PFSK-1 (cell line): ENCODE data around the gene RIT2.

Experiments used
- FOXP2 ChIP-seq: optimal IDR thresholded peaks from 2 replicates; pipeline ENCODE3; 2011; ENCODE audit warnings: borderline replicate concordance, control low read depth, inconsistent platforms; ENCODE audit not compliant: insufficient read depth; ENCODE audit errors: extremely low read length, extremely low read depth
- POLR2AphosphoS5 ChIP-seq: IDR thresholded peaks from 2 replicates; pipeline ENCODE4 v1.6.1; 2012; ENCODE audit warnings: low read depth, mild to moderate bottlenecking, control low read depth, low read length, moderate library complexity
- SIN3A ChIP-seq: IDR thresholded peaks from 2 replicates; pipeline ENCODE4 v1.6.1; 2012; ENCODE audit warnings: mild to moderate bottlenecking, low read length, moderate library complexity, borderline replicate concordance; ENCODE audit not compliant: insufficient read depth
- TAF1 ChIP-seq: IDR thresholded peaks from 2 replicates; pipeline ENCODE4 v1.6.1; 2012; ENCODE audit warnings: low read length, control low read depth, borderline replicate concordance; ENCODE audit not compliant: insufficient read depth
- TF ChIP-seq, protein P1 (sequence below), 2 experiments: IDR thresholded peaks; 2 replicates each; pipeline versions ENCODE4 v1.6.1 to v1.8.0; 2011 to 2012; ENCODE audit warnings: low read depth in 2 of 2, low read length in 2 of 2, control low read depth in 1 of 2, inconsistent platforms in 1 of 2, mild to moderate bottlenecking in 1 of 2, moderate library complexity in 1 of 2; ENCODE audit not compliant: insufficient read depth in 1 of 2

RIT2 gene

DNA sequence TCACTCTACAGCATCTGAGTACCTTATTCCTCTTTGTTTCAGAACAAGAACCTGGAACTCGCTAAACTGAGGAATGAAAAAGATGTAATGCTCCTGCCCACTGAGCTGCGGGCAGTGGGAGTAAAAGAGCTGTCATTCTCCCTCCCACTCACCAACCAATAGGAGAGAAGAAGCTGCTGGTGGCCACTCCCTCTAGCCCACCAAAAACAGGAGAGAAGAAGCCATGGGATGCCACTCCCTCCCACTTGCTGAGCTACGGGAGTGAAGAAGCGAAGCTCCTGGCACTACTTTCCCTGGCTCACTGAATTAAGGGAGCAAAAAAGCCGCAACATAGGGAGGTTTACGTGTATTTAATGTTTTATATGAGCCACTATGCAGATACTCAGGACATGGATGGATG is 53.7 kb downstream of the RIT2 start:
- no peak for TF ChIP-seq SIN3A
- no peak for TF ChIP-seq FOXP2
- TF ChIP-seq TAF1 = no peak
- TF ChIP-seq POLR2AphosphoS5 = no peak
- TF ChIP-seq, protein P1, sequence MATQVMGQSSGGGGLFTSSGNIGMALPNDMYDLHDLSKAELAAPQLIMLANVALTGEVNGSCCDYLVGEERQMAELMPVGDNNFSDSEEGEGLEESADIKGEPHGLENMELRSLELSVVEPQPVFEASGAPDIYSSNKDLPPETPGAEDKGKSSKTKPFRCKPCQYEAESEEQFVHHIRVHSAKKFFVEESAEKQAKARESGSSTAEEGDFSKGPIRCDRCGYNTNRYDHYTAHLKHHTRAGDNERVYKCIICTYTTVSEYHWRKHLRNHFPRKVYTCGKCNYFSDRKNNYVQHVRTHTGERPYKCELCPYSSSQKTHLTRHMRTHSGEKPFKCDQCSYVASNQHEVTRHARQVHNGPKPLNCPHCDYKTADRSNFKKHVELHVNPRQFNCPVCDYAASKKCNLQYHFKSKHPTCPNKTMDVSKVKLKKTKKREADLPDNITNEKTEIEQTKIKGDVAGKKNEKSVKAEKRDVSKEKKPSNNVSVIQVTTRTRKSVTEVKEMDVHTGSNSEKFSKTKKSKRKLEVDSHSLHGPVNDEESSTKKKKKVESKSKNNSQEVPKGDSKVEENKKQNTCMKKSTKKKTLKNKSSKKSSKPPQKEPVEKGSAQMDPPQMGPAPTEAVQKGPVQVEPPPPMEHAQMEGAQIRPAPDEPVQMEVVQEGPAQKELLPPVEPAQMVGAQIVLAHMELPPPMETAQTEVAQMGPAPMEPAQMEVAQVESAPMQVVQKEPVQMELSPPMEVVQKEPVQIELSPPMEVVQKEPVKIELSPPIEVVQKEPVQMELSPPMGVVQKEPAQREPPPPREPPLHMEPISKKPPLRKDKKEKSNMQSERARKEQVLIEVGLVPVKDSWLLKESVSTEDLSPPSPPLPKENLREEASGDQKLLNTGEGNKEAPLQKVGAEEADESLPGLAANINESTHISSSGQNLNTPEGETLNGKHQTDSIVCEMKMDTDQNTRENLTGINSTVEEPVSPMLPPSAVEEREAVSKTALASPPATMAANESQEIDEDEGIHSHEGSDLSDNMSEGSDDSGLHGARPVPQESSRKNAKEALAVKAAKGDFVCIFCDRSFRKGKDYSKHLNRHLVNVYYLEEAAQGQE (IDR thresholded peaks at IDR 0.05; ENCODE audit: insufficient read depth in 1 of 2, low read depth in 2 of 2, low read length in 2 of 2) = no peak

DNA sequence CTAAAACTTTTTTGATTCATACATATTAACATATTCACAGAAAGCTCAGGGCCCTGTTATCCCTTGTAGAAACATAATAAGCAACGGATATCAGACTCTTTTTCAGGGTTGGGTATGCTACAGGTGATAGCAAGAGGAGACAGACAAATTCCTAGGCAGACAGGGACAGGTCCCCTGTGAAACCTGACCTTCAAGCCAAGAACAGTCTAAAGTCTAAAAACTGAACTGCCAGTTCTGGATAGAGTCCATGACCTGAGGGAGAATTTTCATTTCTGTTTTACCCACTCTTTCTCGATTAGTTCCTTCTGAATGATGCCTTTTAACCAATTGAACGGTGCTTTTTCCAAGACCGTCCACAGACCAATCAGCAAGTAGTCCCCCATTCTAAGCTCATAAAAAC is 54.2 kb downstream of the RIT2 start:
- TF ChIP-seq FOXP2 = no peak
- TF ChIP-seq, protein P1 (IDR thresholded peaks at IDR 0.05; ENCODE audit: insufficient read depth in 1 of 2, low read depth in 2 of 2, low read length in 2 of 2) = no peak
- no peak for TF ChIP-seq SIN3A

DNA sequence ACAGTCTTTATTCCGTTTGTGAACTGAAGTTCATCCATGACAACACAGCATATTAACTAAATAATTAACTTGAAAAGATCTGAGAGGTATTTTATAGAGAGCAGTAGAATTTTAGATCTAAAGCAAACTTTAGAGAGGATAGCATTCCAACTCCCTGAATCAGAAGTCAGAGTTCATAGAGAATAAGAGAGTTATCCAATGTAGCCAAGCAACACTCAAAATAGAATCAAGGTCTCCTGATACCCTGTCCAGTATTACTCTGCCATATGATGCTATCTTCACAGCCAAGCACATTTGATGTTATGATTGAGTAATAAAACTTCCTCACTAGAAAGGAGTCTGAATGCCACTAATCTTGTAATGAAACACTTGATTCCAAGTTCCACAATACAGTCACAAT is 55.5 kb downstream of the RIT2 start:
- no peak for TF ChIP-seq SIN3A
- no peak for TF ChIP-seq TAF1
- no peak for TF ChIP-seq FOXP2

DNA sequence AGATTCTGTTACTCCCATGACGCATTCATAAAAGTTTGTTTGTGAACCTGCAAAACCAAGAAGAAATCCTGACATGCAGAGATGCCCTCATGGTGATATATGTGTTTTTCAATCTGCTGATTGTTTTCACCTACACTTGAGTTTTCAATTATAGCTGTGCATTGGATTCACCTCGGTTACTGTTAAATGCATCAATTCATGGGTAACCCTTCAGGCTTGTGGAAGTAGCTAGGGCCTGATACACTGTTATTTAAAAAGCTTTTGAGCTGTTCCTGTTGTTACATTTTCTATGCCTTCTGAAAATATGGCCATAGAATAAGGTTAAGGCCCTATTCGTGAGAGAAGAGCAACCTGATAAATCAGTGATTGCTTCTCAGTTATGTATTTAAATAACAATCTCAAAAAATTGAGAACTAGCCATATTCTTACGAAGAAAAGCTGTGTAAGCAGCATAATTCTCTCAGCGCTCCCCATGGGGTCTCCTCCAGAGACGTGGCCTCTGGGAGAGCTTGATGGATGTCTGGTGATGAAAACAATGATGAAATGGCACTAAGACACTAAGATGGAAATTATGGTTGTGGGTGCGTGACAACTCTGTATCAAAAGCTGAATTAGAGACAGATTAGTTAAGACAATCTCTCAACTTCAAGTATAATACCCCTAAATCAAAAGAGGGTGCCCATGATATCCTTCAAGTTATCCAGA is 60.5 kb downstream of the RIT2 start:
- TF ChIP-seq FOXP2 = no peak
- TF ChIP-seq, protein P1 (IDR thresholded peaks at IDR 0.05; ENCODE audit: insufficient read depth in 1 of 2, low read depth in 2 of 2, low read length in 2 of 2) = no peak
- TF ChIP-seq TAF1 = no peak
- no peak for TF ChIP-seq SIN3A
- TF ChIP-seq POLR2AphosphoS5 = no peak

DNA sequence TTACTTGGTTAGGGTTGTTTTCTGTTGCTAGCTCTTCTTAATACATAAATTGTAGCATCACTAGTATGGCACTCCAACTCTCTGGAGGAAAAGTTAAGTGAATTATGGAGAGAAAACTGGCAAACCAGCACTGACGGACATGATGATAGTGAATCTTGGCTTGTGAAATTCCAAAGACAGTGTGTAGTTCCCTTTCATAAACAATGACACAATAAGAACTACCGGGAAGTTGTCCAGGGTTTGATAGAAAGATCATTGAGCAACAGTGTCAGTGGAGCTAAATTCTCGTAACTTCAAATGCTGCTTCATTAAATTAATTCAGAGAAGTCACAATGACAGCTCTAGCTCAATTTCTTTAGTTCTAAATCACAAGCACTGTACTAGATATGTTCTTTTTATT is 66.5 kb downstream of the RIT2 start:
- TF ChIP-seq POLR2AphosphoS5 = no peak
- TF ChIP-seq FOXP2 = no peak
- TF ChIP-seq SIN3A = no peak
- TF ChIP-seq TAF1 = no peak
- TF ChIP-seq, protein P1 (IDR thresholded peaks at IDR 0.05; ENCODE audit: insufficient read depth in 1 of 2, low read depth in 2 of 2, low read length in 2 of 2) = no peak
